H9 (cell line): ENCODE data around the gene ZBED1. TPM values are rescaled to one million over a fixed set of nuclear protein-coding genes. Genes with fewer than 3 reads are reported as not detected.
"Not testable (repeated sequence)": the region's sequence is repeated elsewhere in the genome, so short reads cannot be mapped to it uniquely, and the experiment has no call there.

Experiments
- DNase-seq: peaks from one replicate; pipeline ENCODE4 v3.0.0-alpha.2; 2017
- H2AFZ ChIP-seq: one replicate; pipeline ENCODE4 v1.6.1; 2013; ENCODE audit warnings: mild to moderate bottlenecking, low read length, control low read depth, moderate library complexity
- H2AK5ac ChIP-seq: 2 replicates; pipeline ENCODE4 v1.6.1; 2013; ENCODE audit warnings: low read length, control low read depth, mixed read lengths; ENCODE audit not compliant: insufficient read length
- H2BK120ac ChIP-seq: one replicate; pipeline ENCODE4 v1.6.1; 2013; ENCODE audit warnings: low read depth, mild to moderate bottlenecking, low read length, control low read depth, inconsistent platforms; ENCODE audit not compliant: poor library complexity, severe bottlenecking
- H2BK12ac ChIP-seq: 2 replicates; pipeline ENCODE4 v1.6.1; 2013; ENCODE audit warnings: low read length, control low read depth, mixed read lengths, low read depth; ENCODE audit not compliant: insufficient read length
- H2BK15ac ChIP-seq: 2 replicates; pipeline ENCODE4 v1.6.1; 2013; ENCODE audit warnings: low read depth, low read length, control low read depth
- H2BK20ac ChIP-seq: one replicate; pipeline ENCODE4 v1.6.1; 2013; ENCODE audit warnings: low read depth, mild to moderate bottlenecking, low read length, control low read depth, inconsistent platforms; ENCODE audit not compliant: poor library complexity, severe bottlenecking
- H2BK5ac ChIP-seq: 2 replicates; pipeline ENCODE4 v1.6.1; 2013; ENCODE audit warnings: low read length, control low read depth, mixed read lengths; ENCODE audit not compliant: insufficient read length
- H3K14ac ChIP-seq: 2 replicates; pipeline ENCODE4 v1.6.1; 2013; ENCODE audit warnings: low read length, control low read depth; ENCODE audit not compliant: insufficient read depth
- H3K18ac ChIP-seq: 2 replicates; pipeline ENCODE4 v1.6.1; 2013; ENCODE audit warnings: low read depth, mild to moderate bottlenecking, mixed read lengths, low read length, control low read depth; ENCODE audit not compliant: insufficient read length
- H3K23ac ChIP-seq: 2 replicates; pipeline ENCODE4 v1.6.1; 2013; ENCODE audit warnings: low read length, control low read depth, mixed read lengths, low read depth; ENCODE audit not compliant: insufficient read length
- H3K23me2 ChIP-seq: 2 replicates; pipeline ENCODE4 v1.6.1; 2013; ENCODE audit warnings: low read depth, mild to moderate bottlenecking, mixed read lengths, low read length, control low read depth; ENCODE audit not compliant: insufficient read length, poor library complexity, severe bottlenecking
- H3K27ac ChIP-seq: 2 replicates; pipeline ENCODE4 v1.5.1; 2013; ENCODE audit warnings: low read length, control low read depth, mixed read lengths, low read depth; ENCODE audit not compliant: insufficient read length
- H3K27me3 ChIP-seq: 2 replicates; pipeline ENCODE4 v1.6.1; 2013; ENCODE audit warnings: low read length, control low read depth, inconsistent platforms; ENCODE audit not compliant: insufficient read depth
- H3K4ac ChIP-seq: 2 replicates; pipeline ENCODE4 v1.6.1; 2013; ENCODE audit warnings: low read depth, mild to moderate bottlenecking, control low read depth, inconsistent platforms, low read length, moderate library complexity
- H3K4me1 ChIP-seq: 2 replicates; pipeline ENCODE4 v1.6.1; 2013; ENCODE audit warnings: low read length, control low read depth, inconsistent platforms; ENCODE audit not compliant: insufficient read depth
- H3K4me2 ChIP-seq: 2 replicates; pipeline ENCODE4 v1.6.1; 2013; ENCODE audit warnings: low read length, control low read depth, mixed read lengths; ENCODE audit not compliant: insufficient read length, insufficient read depth
- H3K56ac ChIP-seq: 2 replicates; pipeline ENCODE4 v1.6.1; 2013; ENCODE audit warnings: low read depth, mild to moderate bottlenecking, mixed read lengths, low read length, control low read depth; ENCODE audit not compliant: insufficient read length
- H3K79me1 ChIP-seq: 2 replicates; pipeline ENCODE4 v1.6.1; 2013; ENCODE audit warnings: low read depth, mild to moderate bottlenecking, moderate library complexity, low read length, control low read depth, inconsistent platforms; ENCODE audit not compliant: insufficient read depth, poor library complexity, severe bottlenecking
- H3K79me2 ChIP-seq: 2 replicates; pipeline ENCODE4 v1.6.1; 2013; ENCODE audit warnings: low read length, control low read depth, inconsistent platforms; ENCODE audit not compliant: insufficient read depth
- H3K9ac ChIP-seq: 2 replicates; pipeline ENCODE4 v1.6.1; 2013; ENCODE audit warnings: low read length, control low read depth, mixed read lengths; ENCODE audit not compliant: insufficient read length; ENCODE audit errors: extremely low read depth
- H3K9me3 ChIP-seq: one replicate; pipeline ENCODE4 v1.6.1; 2013; ENCODE audit warnings: low read depth, low read length, inconsistent platforms; ENCODE audit not compliant: control insufficient read depth
- H3T11ph ChIP-seq: one replicate; pipeline ENCODE4 v1.6.1; 2013; ENCODE audit warnings: mild to moderate bottlenecking, low read length, control low read depth, inconsistent platforms
- H4K20me1 ChIP-seq: one replicate; pipeline ENCODE4 v1.6.1; 2013; ENCODE audit not compliant: control insufficient read depth, insufficient read length, insufficient read depth
- H4K5ac ChIP-seq: 2 replicates; pipeline ENCODE4 v1.6.1; 2013; ENCODE audit warnings: low read depth, mild to moderate bottlenecking, mixed read lengths, low read length, control low read depth; ENCODE audit not compliant: insufficient read length
- H4K8ac ChIP-seq: replicated peaks from 2 replicates; pipeline ENCODE4 v1.6.1; 2013; ENCODE audit warnings: low read length, control low read depth, mixed read lengths, low read depth; ENCODE audit not compliant: insufficient read length
- H4K91ac ChIP-seq: 2 replicates; pipeline ENCODE4 v1.6.1; 2013; ENCODE audit warnings: low read depth, mild to moderate bottlenecking, moderate library complexity, mixed read lengths, low read length, control low read depth; ENCODE audit not compliant: insufficient read length
- H3K27ac Mint-ChIP-seq, 3 experiments: 2 replicates in 2 of 3; 3 replicates in 1 of 3; pipeline ENCODE4 v1.8.0; 2020 to 2021; ENCODE audit warnings: mixed read lengths in 3 of 3, mild to moderate bottlenecking in 1 of 3, moderate library complexity in 1 of 3
- H3K27me3 Mint-ChIP-seq: 2 replicates; pipeline ENCODE4 v1.8.0; 2021; ENCODE audit warnings: low read depth, mild to moderate bottlenecking, moderate library complexity, mixed read lengths
- H3K36me3 Mint-ChIP-seq, 3 experiments: 2 replicates in 2 of 3; 3 replicates in 1 of 3; pipeline ENCODE4 v1.8.0; 2020 to 2021; ENCODE audit warnings: low read depth in 3 of 3, mixed read lengths in 3 of 3; ENCODE audit not compliant: insufficient read depth in 1 of 3
- H3K4me1 Mint-ChIP-seq, 2 experiments: 2 replicates each; pipeline ENCODE4 v1.8.0; 2020; ENCODE audit warnings: mixed read lengths in 2 of 2
- H3K4me3 Mint-ChIP-seq, 2 experiments: 2 replicates in 1 of 2; 3 replicates in 1 of 2; pipeline ENCODE4 v1.8.0; 2020 to 2021; ENCODE audit warnings: mild to moderate bottlenecking in 2 of 2, mixed read lengths in 2 of 2, moderate library complexity in 1 of 2
- H3K9me3 Mint-ChIP-seq, 2 experiments: 2 replicates in 1 of 2; 3 replicates in 1 of 2; pipeline ENCODE4 v1.8.0; 2020; ENCODE audit warnings: mild to moderate bottlenecking in 2 of 2, mixed read lengths in 2 of 2, moderate library complexity in 1 of 2
- WGBS: extraction: QIAGEN DNeasy Blood & Tissue Kit; methylation state at CpG from one replicate; pipeline ENCODE4 v1.1.7; 2013; ENCODE audit warnings: missing lambda C conversion rate, low lambda C conversion rate, mixed read lengths; ENCODE audit not compliant: insufficient read length; ENCODE audit errors: extremely low coverage; 5-methylcytosine and 5-hydroxymethylcytosine counted together
- total RNA-seq: library from RNA; stranded (reverse); gene quantifications from 2 replicates; pipeline ENCODE4 v1.2.1, GENCODE V29; 2021

The ZBED1 gene
- total RNA-seq, 1 experiment from 2014 or later, result 61.1 TPM

DNA sequence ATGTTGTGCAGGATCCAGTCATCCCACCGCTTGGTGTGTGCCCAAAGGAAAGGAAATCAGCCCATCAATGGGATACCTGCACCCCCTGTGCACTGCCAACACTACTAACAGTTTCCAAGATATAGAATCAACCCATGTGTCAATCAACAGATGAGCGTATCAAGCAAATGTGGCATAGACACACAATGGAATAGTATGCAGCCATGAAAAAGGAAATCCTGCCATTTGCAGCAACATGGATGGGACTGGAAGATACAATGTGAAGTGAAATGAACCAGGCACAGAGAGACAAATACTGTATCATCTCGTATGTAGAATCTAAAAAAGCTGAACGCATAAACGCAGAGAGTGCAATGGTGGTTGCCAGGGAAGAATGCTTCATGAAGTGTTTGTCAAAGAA is 20.8 kb downstream of the ZBED1 start:
- H4K8ac ChIP-seq, H3K9ac ChIP-seq, H3K18ac ChIP-seq, H3K4me2 ChIP-seq, H3K9me3 ChIP-seq, H4K20me1 ChIP-seq, H3K23me2 ChIP-seq, H3K27me3 Mint-ChIP-seq, H3K79me1 ChIP-seq, H3K27ac Mint-ChIP-seq, H3K56ac ChIP-seq, H3K14ac ChIP-seq, H2BK12ac ChIP-seq, H3T11ph ChIP-seq, H3K9me3 Mint-ChIP-seq, H3K23ac ChIP-seq, H3K4me1 ChIP-seq, H3K4ac ChIP-seq, H4K91ac ChIP-seq, H2BK15ac ChIP-seq, H2BK5ac ChIP-seq, H3K27me3 ChIP-seq, H2BK120ac ChIP-seq, H4K5ac ChIP-seq, H2AK5ac ChIP-seq, H2BK20ac ChIP-seq, H3K4me3 Mint-ChIP-seq, DNase-seq, H3K27ac ChIP-seq, H2AFZ ChIP-seq: not testable (repeated sequence)
- no CpG with 5 or more reads among the region's 5 CpGs for WGBS
- H3K4me1 Mint-ChIP-seq, result peaks cover 26 to 38% of the 10 kb centered on the region in 2 experiments
- H3K36me3 Mint-ChIP-seq, result peaks cover 15 to 39% (median 24%) of the 10 kb centered on the region in 3 experiments
- peaks cover 12% of the 10 kb centered on the region; the same call in 1 of the 2 replicates for H3K79me2 ChIP-seq
